Type B pancreatic cell (in vitro differentiated cells): ENCODE measurements around the gene ZBTB46. TPM values are rescaled to one million over a fixed set of nuclear protein-coding genes. Genes with fewer than 3 reads are reported as not detected.

ENCODE experiments used
- DNase-seq: peaks from one replicate; pipeline ENCODE4 v3.0.0; 2021; ENCODE audit warnings: mixed read lengths; ENCODE audit not compliant: unreplicated experiment; ENCODE audit errors: extremely low spot score
- H3K27ac Mint-ChIP-seq: 2 replicates; pipeline ENCODE4 v1.8.0; 2021; ENCODE audit warnings: mild to moderate bottlenecking, mixed read lengths
- H3K27me3 Mint-ChIP-seq: 2 replicates; pipeline ENCODE4 v1.8.0; 2021; ENCODE audit warnings: mixed read lengths
- H3K36me3 Mint-ChIP-seq: 2 replicates; pipeline ENCODE4 v1.8.0; 2021; ENCODE audit warnings: mixed read lengths
- H3K4me1 Mint-ChIP-seq: one replicate; pipeline ENCODE4 v1.8.0; 2021; ENCODE audit warnings: mixed read lengths; ENCODE audit not compliant: unreplicated experiment
- H3K4me3 Mint-ChIP-seq: 2 replicates; pipeline ENCODE4 v1.8.0; 2021; ENCODE audit warnings: mild to moderate bottlenecking, mixed read lengths
- H3K9me3 Mint-ChIP-seq: 2 replicates; pipeline ENCODE4 v1.8.0; 2021; ENCODE audit warnings: mixed read lengths
- total RNA-seq: library from RNA; stranded (reverse); gene quantifications from 2 replicates; pipeline ENCODE4 v1.2.1, GENCODE V29; 2021; ENCODE audit warnings: low replicate concordance
- TF ChIP-seq, protein P1 (sequence below): fragments of 200-600 bp; sonication (generic); conservative IDR thresholded peaks from 2 replicates; pipeline ENCODE4 v1.5.0; 2021; ENCODE audit warnings: antibody characterized with exemption, mild to moderate bottlenecking

The ZBTB46 gene
- total RNA-seq, 1 donor from 2014 or later: 13.6 TPM

DNA sequence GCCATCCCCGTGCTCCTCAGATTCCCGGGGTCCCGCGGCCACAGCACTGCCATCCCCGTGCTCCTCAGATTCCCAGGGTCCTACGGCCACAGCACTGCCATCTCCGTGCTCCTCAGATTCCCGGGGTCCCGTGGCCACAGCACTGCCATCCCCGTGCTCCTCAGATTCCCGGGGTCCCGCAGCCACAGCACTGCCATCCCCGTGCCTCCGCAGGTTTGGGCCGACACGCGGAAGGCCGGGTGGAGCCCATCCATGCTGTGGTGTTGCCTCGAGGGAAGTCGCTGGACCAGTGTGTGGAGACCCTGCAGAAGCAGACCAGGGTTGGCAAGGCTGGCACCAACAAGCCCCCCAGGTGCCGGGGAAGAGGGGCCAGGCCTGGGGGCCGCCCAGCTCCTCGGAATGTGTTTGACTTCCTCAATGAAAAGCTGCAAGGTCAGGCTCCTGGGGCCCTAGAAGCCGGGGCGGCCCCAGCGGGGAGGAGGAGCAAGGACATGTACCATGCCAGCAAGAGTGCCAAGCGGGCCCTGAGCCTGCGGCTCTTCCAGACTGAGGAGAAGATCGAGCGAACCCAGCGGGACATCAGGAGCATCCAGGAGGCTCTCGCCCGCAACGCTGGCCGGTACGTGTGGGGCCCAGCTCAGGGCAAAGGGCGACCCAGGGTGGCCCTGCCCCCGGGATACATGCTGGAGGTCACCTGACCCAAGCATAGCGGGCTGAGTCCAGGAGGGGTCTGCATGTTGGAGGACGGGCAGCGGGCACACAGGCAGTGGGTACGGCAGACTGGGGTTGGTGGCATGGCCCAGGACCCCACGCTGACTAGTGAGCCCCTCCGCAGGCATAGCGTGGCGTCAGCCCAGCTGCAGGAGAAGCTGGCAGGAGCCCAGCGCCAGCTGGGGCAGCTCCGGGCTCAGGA is 95.9 kb downstream of the ZBTB46 start:
- no peak overlapping the region for H3K4me3 Mint-ChIP-seq
- TF ChIP-seq, protein P1, sequence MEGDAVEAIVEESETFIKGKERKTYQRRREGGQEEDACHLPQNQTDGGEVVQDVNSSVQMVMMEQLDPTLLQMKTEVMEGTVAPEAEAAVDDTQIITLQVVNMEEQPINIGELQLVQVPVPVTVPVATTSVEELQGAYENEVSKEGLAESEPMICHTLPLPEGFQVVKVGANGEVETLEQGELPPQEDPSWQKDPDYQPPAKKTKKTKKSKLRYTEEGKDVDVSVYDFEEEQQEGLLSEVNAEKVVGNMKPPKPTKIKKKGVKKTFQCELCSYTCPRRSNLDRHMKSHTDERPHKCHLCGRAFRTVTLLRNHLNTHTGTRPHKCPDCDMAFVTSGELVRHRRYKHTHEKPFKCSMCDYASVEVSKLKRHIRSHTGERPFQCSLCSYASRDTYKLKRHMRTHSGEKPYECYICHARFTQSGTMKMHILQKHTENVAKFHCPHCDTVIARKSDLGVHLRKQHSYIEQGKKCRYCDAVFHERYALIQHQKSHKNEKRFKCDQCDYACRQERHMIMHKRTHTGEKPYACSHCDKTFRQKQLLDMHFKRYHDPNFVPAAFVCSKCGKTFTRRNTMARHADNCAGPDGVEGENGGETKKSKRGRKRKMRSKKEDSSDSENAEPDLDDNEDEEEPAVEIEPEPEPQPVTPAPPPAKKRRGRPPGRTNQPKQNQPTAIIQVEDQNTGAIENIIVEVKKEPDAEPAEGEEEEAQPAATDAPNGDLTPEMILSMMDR: no peak
- H3K9me3 Mint-ChIP-seq: no peaks in the 10 kb centered on the region
- peaks cover 3% of the 10 kb centered on the region for H3K27me3 Mint-ChIP-seq
- peaks cover 4% of the 10 kb centered on the region for H3K36me3 Mint-ChIP-seq
- no peaks in the 10 kb centered on the region for H3K4me1 Mint-ChIP-seq
- no peak overlapping the region for H3K27ac Mint-ChIP-seq
- no peak for DNase-seq

DNA sequence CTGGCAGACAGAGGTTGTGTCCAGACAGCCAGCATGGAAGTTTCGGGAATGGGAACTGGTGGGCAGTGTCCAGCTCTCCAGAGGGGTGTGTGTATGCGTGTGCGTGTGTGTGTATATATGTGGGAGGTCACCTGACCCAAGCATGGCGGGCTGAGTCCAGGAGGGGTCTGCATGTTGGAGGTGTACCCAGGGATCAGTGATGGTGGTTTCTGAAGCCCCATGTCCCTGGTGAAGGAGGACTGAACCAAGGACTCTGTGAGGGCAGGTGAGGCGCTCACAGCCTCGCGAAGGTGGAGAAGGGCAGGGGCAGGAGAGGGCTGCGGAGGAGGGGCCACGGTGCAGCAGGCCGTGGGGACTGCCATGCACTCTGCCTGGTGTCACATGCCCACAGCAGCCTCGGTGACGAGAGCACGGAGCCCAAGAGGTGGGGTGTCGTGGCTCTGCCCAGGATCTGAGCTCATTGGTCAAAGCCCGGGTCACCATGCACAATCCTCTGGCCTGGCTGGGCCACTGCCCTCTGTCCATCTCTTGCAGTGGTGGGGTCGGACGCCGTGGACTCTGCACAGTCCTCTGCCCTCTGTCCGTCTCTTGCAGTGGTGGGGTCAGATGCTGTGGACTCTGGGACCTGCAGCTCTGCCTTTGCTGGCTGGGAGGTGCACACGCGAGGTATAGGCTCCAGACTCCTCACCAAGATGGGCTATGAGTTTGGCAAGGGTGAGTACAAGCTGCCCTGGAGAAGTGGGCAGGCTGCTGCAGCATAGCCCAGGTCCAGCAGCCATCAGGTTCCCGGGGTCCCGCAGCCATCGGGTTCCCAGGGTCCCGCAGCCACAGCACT is 96.7 kb downstream of the ZBTB46 start:
- peaks cover 3% of the 10 kb centered on the region for H3K27me3 Mint-ChIP-seq
- no peak for DNase-seq
- no peak overlapping the region for H3K27ac Mint-ChIP-seq
- no peak overlapping the region for H3K4me3 Mint-ChIP-seq
- TF ChIP-seq, protein P1: no peak
- no peaks in the 10 kb centered on the region for H3K4me1 Mint-ChIP-seq
- H3K36me3 Mint-ChIP-seq: peaks cover 4% of the 10 kb centered on the region
- no peaks in the 10 kb centered on the region for H3K9me3 Mint-ChIP-seq

DNA sequence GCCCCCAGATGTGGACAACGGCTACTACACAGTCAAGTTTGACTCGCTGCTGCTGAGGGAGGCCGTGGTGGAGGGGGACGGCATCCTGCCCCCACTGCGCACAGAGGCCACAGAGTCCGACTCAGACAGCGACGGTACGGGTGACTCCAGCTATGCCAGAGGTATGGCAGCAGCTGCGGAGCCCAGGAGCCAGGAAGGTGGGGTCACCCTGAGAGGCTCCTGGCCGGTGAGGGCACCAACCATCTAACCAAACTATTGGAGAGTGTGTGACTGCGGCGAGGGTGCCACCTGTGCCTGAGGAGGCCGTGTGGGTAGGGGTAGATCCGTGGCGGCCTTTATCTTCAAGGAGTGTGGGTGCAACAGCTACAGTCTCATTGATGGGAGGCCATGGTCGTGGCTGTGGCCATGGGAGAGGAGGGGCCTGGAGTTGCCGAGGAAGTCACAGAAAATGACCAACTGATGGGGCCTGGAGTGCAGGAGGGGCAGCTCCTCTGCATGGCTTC is 97.4 kb downstream of the ZBTB46 start:
- no peaks in the 10 kb centered on the region for H3K4me1 Mint-ChIP-seq
- H3K4me3 Mint-ChIP-seq: no peak overlapping the region
- H3K27me3 Mint-ChIP-seq: peaks cover 3% of the 10 kb centered on the region
- no peak overlapping the region for H3K27ac Mint-ChIP-seq
- peaks cover 4% of the 10 kb centered on the region for H3K36me3 Mint-ChIP-seq
- no peaks in the 10 kb centered on the region for H3K9me3 Mint-ChIP-seq
- TF ChIP-seq, protein P1: no peak
- DNase-seq: no peak

DNA sequence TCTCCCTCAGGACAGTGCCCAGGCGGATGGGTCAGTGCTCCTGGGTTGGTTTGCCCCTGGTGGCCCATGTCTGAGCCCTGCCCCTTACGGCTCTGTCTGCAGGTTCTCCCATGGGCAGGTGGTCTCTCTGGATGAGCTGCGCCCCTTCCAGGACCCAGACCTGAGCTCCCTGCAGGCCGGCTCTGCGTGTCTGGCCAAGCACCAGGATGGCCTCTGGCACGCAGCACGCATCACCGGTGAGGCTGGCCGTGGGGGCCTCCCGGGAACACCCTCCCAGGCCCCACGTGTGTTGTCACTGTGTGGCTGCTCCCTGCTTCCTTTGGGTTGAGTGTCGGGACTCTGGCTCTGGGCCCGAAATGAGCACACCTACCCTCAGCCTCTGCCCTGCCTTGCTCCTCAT is 97.9 kb downstream of the ZBTB46 start:
- Mint-ChIP-seq H3K36me3 (peaks cover 8% of the 10 kb centered on the region), H3K4me1 (no peaks in the 10 kb centered on the region), H3K27ac (no peak overlapping the region), H3K27me3 (peaks cover 3% of the 10 kb centered on the region), H3K4me3 (no peak overlapping the region), H3K9me3 (no peaks in the 10 kb centered on the region)
- TF ChIP-seq, protein P1: no peak
- DNase-seq: no peak

DNA sequence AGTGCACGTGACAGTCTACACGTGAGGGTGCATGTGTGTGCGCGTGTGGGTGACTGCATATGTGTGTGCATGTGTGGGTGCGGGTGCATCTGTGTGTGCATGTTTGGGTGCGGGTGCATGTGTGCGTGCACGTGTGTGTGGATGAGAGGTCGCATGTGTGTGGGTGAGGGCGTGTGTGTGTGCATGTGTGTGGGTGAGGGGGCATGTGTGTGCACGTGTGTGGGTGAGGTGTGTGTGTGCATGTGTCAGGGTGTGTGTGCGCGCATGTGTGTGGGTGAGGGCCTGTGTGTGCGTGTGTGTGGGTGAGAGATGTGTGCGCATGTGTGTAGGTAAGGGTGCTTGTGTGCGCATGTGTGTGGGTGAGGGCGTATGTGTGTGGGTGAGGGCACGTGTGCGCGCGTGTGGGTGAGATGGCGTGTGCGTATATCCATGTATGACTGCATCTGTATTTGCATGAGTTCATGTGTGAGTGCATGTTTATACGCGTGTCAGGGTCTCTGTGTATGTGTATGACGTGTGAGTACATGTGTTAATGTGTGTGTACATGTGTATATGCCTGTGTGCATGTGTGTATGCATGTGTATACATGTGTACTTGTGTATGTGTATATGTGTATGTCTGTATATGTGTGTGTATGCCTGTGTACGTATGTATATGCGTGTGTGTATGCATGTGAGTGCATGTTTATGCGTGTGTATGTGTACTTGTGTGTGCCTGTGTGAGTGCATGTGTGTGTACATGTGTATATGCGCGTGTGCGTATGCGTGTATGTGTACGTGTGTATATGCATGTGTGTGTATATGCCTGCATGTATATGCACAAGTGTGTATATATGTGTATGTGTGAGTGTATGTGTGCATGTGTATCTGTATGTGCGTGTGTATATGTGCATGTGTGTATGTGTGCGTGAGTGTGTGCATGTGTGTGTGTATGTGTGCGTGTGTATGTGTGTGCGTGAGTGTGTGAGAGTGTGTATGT is 98.7 kb downstream of the ZBTB46 start:
- Mint-ChIP-seq H3K36me3 (peaks cover 11% of the 10 kb centered on the region), H3K27ac (no peak overlapping the region), H3K9me3 (no peaks in the 10 kb centered on the region), H3K4me3 (no peak overlapping the region), H3K4me1 (no peaks in the 10 kb centered on the region), H3K27me3 (peaks cover 3% of the 10 kb centered on the region)
- DNase-seq: no peak
- TF ChIP-seq, protein P1: no peak
